A549 (cell line): Measurements from ENCODE around the gene IFRD1.

Experiments used
- CEBPB ChIP-seq, 2 experiments: fragments of >200 bp in 1 of 2; sonication (Bioruptor Twin) in 1 of 2; formaldehyde crosslinking in 1 of 2; IDR thresholded peaks; 2 replicates each; pipeline ENCODE4 v1.6.1; 2012 to 2016
- JUN ChIP-seq, 2 experiments: fragments of >200 bp; sonication (Bioruptor Twin); formaldehyde crosslinking; IDR thresholded peaks; 2 replicates in 1 of 2; 3 replicates in 1 of 2; pipeline ENCODE4 v1.6.1; 2016 to 2017
- MYC ChIP-seq: IDR thresholded peaks from 2 replicates; pipeline ENCODE4 v1.6.1; 2012; ENCODE audit warnings: mild to moderate bottlenecking, inconsistent platforms, low read length, improper control_type of control experiment, borderline replicate concordance
- RFX5 ChIP-seq: fragments of 450-650 bp; IDR thresholded peaks from 2 replicates; pipeline ENCODE4 v1.7.1; 2014; ENCODE audit warnings: antibody characterized with exemption, mild to moderate bottlenecking, moderate library complexity
- TP53 ChIP-seq: fragments of 250-450 bp; sonication (Bioruptor Pico); IDR thresholded peaks from 2 replicates; pipeline ENCODE4 v1.5.0; 2021; ENCODE audit warnings: mild to moderate bottlenecking, moderate library complexity
- TF ChIP-seq, protein P1 (sequence below): fragments of >200 bp; sonication (Bioruptor Twin); formaldehyde crosslinking; IDR thresholded peaks from 3 replicates; pipeline ENCODE4 v1.5.1; 2016
- TF ChIP-seq, protein P2 (sequence below): fragments of >200 bp; sonication (Bioruptor Twin); formaldehyde crosslinking; IDR thresholded peaks from 3 replicates; pipeline ENCODE4 v1.6.1; 2016
- TF ChIP-seq, protein P3 (sequence below): fragments of 200-600 bp; sonication (generic); IDR thresholded peaks from 2 replicates; pipeline ENCODE4 v1.6.1; 2016; ENCODE audit warnings: antibody characterized with exemption, mild to moderate bottlenecking, moderate library complexity
- TF ChIP-seq, protein P4 (sequence below): IDR thresholded peaks from 2 replicates; pipeline ENCODE4 v1.6.1; 2012

DNA sequence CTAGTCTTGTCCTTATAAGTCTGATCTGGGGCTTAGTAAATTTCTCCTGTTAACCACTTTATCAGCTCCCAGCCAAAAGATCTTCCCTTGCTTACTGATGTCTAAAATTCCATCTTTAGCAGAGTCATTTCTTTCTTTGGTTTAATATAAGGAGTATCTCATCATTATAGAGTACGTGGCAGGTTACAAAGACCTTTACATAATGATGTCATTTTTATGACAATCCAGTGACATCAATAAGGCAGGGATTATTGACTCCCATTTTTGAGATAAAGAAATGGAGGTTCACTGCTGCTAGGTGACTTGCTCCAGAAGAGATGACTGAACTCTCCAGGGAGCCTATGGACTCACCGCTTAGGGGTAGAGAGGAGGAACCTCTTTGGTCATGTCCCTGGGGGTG, 8.1 kb upstream of the IFRD1 start:
- TF ChIP-seq RFX5 (no peak), JUN (IDR thresholded peaks at IDR 0.05) (no peak), CEBPB (IDR thresholded peaks at IDR 0.05) (no peak), TP53 (CRISPR knock-in tag) (no peak), MYC (no peak)
- TF ChIP-seq, protein P1, sequence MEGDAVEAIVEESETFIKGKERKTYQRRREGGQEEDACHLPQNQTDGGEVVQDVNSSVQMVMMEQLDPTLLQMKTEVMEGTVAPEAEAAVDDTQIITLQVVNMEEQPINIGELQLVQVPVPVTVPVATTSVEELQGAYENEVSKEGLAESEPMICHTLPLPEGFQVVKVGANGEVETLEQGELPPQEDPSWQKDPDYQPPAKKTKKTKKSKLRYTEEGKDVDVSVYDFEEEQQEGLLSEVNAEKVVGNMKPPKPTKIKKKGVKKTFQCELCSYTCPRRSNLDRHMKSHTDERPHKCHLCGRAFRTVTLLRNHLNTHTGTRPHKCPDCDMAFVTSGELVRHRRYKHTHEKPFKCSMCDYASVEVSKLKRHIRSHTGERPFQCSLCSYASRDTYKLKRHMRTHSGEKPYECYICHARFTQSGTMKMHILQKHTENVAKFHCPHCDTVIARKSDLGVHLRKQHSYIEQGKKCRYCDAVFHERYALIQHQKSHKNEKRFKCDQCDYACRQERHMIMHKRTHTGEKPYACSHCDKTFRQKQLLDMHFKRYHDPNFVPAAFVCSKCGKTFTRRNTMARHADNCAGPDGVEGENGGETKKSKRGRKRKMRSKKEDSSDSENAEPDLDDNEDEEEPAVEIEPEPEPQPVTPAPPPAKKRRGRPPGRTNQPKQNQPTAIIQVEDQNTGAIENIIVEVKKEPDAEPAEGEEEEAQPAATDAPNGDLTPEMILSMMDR: no peak
- TF ChIP-seq, protein P2, sequence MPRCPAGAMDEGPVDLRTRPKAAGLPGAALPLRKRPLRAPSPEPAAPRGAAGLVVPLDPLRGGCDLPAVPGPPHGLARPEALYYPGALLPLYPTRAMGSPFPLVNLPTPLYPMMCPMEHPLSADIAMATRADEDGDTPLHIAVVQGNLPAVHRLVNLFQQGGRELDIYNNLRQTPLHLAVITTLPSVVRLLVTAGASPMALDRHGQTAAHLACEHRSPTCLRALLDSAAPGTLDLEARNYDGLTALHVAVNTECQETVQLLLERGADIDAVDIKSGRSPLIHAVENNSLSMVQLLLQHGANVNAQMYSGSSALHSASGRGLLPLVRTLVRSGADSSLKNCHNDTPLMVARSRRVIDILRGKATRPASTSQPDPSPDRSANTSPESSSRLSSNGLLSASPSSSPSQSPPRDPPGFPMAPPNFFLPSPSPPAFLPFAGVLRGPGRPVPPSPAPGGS: no peak
- TF ChIP-seq, protein P3, sequence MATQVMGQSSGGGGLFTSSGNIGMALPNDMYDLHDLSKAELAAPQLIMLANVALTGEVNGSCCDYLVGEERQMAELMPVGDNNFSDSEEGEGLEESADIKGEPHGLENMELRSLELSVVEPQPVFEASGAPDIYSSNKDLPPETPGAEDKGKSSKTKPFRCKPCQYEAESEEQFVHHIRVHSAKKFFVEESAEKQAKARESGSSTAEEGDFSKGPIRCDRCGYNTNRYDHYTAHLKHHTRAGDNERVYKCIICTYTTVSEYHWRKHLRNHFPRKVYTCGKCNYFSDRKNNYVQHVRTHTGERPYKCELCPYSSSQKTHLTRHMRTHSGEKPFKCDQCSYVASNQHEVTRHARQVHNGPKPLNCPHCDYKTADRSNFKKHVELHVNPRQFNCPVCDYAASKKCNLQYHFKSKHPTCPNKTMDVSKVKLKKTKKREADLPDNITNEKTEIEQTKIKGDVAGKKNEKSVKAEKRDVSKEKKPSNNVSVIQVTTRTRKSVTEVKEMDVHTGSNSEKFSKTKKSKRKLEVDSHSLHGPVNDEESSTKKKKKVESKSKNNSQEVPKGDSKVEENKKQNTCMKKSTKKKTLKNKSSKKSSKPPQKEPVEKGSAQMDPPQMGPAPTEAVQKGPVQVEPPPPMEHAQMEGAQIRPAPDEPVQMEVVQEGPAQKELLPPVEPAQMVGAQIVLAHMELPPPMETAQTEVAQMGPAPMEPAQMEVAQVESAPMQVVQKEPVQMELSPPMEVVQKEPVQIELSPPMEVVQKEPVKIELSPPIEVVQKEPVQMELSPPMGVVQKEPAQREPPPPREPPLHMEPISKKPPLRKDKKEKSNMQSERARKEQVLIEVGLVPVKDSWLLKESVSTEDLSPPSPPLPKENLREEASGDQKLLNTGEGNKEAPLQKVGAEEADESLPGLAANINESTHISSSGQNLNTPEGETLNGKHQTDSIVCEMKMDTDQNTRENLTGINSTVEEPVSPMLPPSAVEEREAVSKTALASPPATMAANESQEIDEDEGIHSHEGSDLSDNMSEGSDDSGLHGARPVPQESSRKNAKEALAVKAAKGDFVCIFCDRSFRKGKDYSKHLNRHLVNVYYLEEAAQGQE: no peak
- TF ChIP-seq, protein P4, sequence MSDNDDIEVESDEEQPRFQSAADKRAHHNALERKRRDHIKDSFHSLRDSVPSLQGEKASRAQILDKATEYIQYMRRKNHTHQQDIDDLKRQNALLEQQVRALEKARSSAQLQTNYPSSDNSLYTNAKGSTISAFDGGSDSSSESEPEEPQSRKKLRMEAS: no peak
